CD14-positive monocyte (primary cell): Measurements from ENCODE around the gene FAM110D. TPM values are rescaled to one million over a fixed set of nuclear protein-coding genes. Genes with fewer than 3 reads are reported as not detected.

Source experiments
- DNase-seq, 3 donors: peaks; one replicate each; pipeline ENCODE4 v3.0.0-alpha.2; 2011 to 2022
- H2AFZ ChIP-seq: 2 replicates; pipeline ENCODE4 v1.6.0; 2012; ENCODE audit warnings: mild to moderate bottlenecking, low read depth, low read length, inconsistent platforms; ENCODE audit not compliant: insufficient read depth, poor library complexity, severe bottlenecking
- H3K27ac ChIP-seq, 2 donors: 1 replicate in 1 of 2; 2 replicates in 1 of 2; pipeline ENCODE4 v1.5.1; 2012 to 2013; ENCODE audit warnings: low read length in 2 of 2, control low read depth in 1 of 2, inconsistent platforms in 1 of 2, low read depth in 1 of 2, mild to moderate bottlenecking in 1 of 2
- H3K27me3 ChIP-seq, 2 donors: one replicate each; pipeline versions ENCODE4 v1.6.0 to v1.6.1; 2011 to 2013; ENCODE audit warnings: low read length in 2 of 2; ENCODE audit not compliant: control insufficient read depth in 2 of 2, insufficient read depth in 2 of 2
- H3K36me3 ChIP-seq, 2 donors: replicated peaks in 1 of 2; 1 replicate in 1 of 2; 2 replicates in 1 of 2; pipeline versions ENCODE4 v1.5.1 to v1.6.1; 2012 to 2013; ENCODE audit warnings: low read length in 2 of 2, control low read depth in 1 of 2, inconsistent platforms in 1 of 2, mild to moderate bottlenecking in 1 of 2; ENCODE audit not compliant: insufficient read depth in 2 of 2, control insufficient read depth in 1 of 2
- H3K4me1 ChIP-seq, 2 donors: 1 replicate in 1 of 2; 2 replicates in 1 of 2; pipeline versions ENCODE4 v1.5.1 to v1.6.1; 2012 to 2013; ENCODE audit warnings: low read length in 2 of 2, control low read depth in 1 of 2, inconsistent platforms in 1 of 2, mild to moderate bottlenecking in 1 of 2, moderate library complexity in 1 of 2; ENCODE audit not compliant: insufficient read depth in 2 of 2, control insufficient read depth in 1 of 2
- H3K4me2 ChIP-seq: replicated peaks from 2 replicates; pipeline ENCODE3; 2012; ENCODE audit warnings: low read length, moderate library complexity, mild to moderate bottlenecking; ENCODE audit not compliant: poor library complexity, severe bottlenecking; ENCODE audit errors: extremely low read depth
- H3K4me3 ChIP-seq, 3 experiments: fragments of 200-600 bp in 1 of 3; sonication (generic) in 1 of 3; replicated peaks in 1 of 3; 1 replicate in 2 of 3; 2 replicates in 1 of 3; pipeline ENCODE4 v1.5.1; 2011 to 2013; ENCODE audit warnings: low read length in 3 of 3, mild to moderate bottlenecking in 3 of 3, control low read depth in 2 of 3, low read depth in 2 of 3, inconsistent platforms in 1 of 3, moderate library complexity in 1 of 3
- H3K79me2 ChIP-seq: 2 replicates; pipeline ENCODE4 v1.6.0; 2012; ENCODE audit warnings: mild to moderate bottlenecking, control low read depth, inconsistent platforms, low read length, moderate library complexity; ENCODE audit not compliant: insufficient read depth
- H3K9ac ChIP-seq: 2 replicates; pipeline ENCODE4 v1.6.0; 2017; ENCODE audit warnings: low read length, mild to moderate bottlenecking; ENCODE audit not compliant: insufficient read depth, poor library complexity, severe bottlenecking
- H3K9me3 ChIP-seq, 2 donors: replicated peaks in 1 of 2; 1 replicate in 1 of 2; 2 replicates in 1 of 2; pipeline versions ENCODE4 v1.5.1 to v1.6.1; 2012 to 2013; ENCODE audit warnings: low read length in 2 of 2, control low read depth in 1 of 2; ENCODE audit not compliant: control insufficient read depth in 1 of 2, insufficient read depth in 1 of 2
- H4K20me1 ChIP-seq: 2 replicates; pipeline ENCODE4 v1.6.0; 2012; ENCODE audit warnings: mild to moderate bottlenecking, low read length, control low read depth, moderate library complexity; ENCODE audit not compliant: insufficient read depth
- H3K27ac Mint-ChIP-seq, 7 donors: one replicate each; pipeline ENCODE4 v1.8.0; 2020; ENCODE audit warnings: mild to moderate bottlenecking in 7 of 7, mixed read lengths in 7 of 7, moderate library complexity in 6 of 7, inconsistent platforms in 2 of 7
- H3K27me3 Mint-ChIP-seq, 3 donors: one replicate each; pipeline ENCODE4 v1.8.0; 2021 to 2022; ENCODE audit warnings: low read depth in 3 of 3, mild to moderate bottlenecking in 3 of 3, mixed read lengths in 3 of 3, moderate library complexity in 3 of 3, inconsistent platforms in 1 of 3
- H3K36me3 Mint-ChIP-seq, 2 donors: one replicate each; pipeline ENCODE4 v1.8.0; 2020; ENCODE audit warnings: mixed read lengths in 2 of 2, inconsistent platforms in 1 of 2, mild to moderate bottlenecking in 1 of 2
- H3K4me1 Mint-ChIP-seq: one replicate; pipeline ENCODE4 v1.8.0; 2020; ENCODE audit warnings: mild to moderate bottlenecking, mixed read lengths
- H3K4me3 Mint-ChIP-seq, 2 donors: one replicate each; pipeline ENCODE4 v1.8.0; 2020; ENCODE audit warnings: mild to moderate bottlenecking in 2 of 2, mixed read lengths in 2 of 2, moderate library complexity in 1 of 2
- H3K9me3 Mint-ChIP-seq, 7 donors: one replicate each; pipeline ENCODE4 v1.8.0; 2020 to 2022; ENCODE audit warnings: mixed read lengths in 7 of 7, mild to moderate bottlenecking in 6 of 7, moderate library complexity in 6 of 7, inconsistent platforms in 2 of 7
- CTCF ChIP-seq: fragments of 200-600 bp; IDR thresholded peaks from one replicate; pipeline ENCODE4 v1.8.0; 2022; ENCODE audit warnings: antibody characterized with exemption, mild to moderate bottlenecking
- WGBS: methylation state at CpG from one replicate; pipeline ENCODE4 v1.1.5; 2013; ENCODE audit warnings: missing lambda C conversion rate; ENCODE audit not compliant: insufficient coverage; 5-methylcytosine and 5-hydroxymethylcytosine counted together
- intact Hi-C, 2 donors: fragments of 100-400 bp; cut with micrococcal nuclease; formaldehyde crosslinking; loops; one replicate each; pipeline versions ENCODE4 v1.15.0 to v1.15.1; 2023
- polyA plus RNA-seq, 3 donors: library from polyadenylated mRNA; depleted of rRNA in 1 of 3; unstranded in 2 of 3; stranded (reverse) in 1 of 3; fragments of 300-500 nt in 2 of 3; fragments of >200 nt in 1 of 3; fragmentation: Illumina TruSeq in 2 of 3; gene quantifications; 1 replicate in 2 of 3; 2 replicates in 1 of 3; pipeline ENCODE4 v1.2.3, GENCODE V29; 2012 to 2021

The FAM110D gene
- polyA plus RNA-seq, 3 donors = not detected

- no peak for DNase-seq
These were observed 16.7 kb upstream of the FAM110D start for GRCh38 chr1:26142159-26142558.

More at GRCh38 chr1:26142159-26142558, 16.7 kb upstream of the FAM110D start:
- 42% methylated on average over 4 of the region's 8 CpGs for WGBS
- peaks cover 16% of the 10 kb centered on the region for H3K4me1 Mint-ChIP-seq
- intact Hi-C loops = loop anchor here (10.0 kb wide), 1 partner anchor 107 kb away; no protein-coding TSS in a partner anchor
- H3K27me3 Mint-ChIP-seq = peaks cover 0 to 3% (median 3%) of the 10 kb centered on the region in 3 donors
- Histone ChIP-seq H2AFZ (peak overlapping the region; percentile 81), H3K79me2 (no peaks in the 10 kb centered on the region), H4K20me1 (no peaks in the 10 kb centered on the region), H3K4me1 (peaks cover 13 to 20% of the 10 kb centered on the region in 2 donors), H3K9ac (peak overlapping the region; percentile 57), H3K27me3 (no peaks in the 10 kb centered on the region), H3K4me2 (peak overlapping the region; percentile 85), H3K4me3 (peak overlapping the region; percentile 20 to 76 (median 60)), H3K9me3 (no peaks in the 10 kb centered on the region), H3K27ac (peak overlapping the region in 1 of 2 donors; percentile 82), H3K36me3 (no peaks in the 10 kb centered on the region)
- no peak for TF ChIP-seq CTCF
- H3K9me3 Mint-ChIP-seq = no peaks in the 10 kb centered on the region
- H3K27ac Mint-ChIP-seq = peak overlapping the region in 6 of 7 donors; percentile 24 to 82 (median 78)
- H3K4me3 Mint-ChIP-seq = peak overlapping the region; percentile 66 to 81
- no peaks in the 10 kb centered on the region for H3K36me3 Mint-ChIP-seq
